KG1 (cell line): ENCODE results near the gene SP3.

ENCODE experiments used
- DNase-seq: peaks from one replicate; lab custom pipeline; 2025; lab: John Stamatoyannopoulos, UW

SP3 gene

GRCh38 chr2:173996766-173997165 lies 31.6 kb upstream of the SP3 start:
- no peak for DNase-seq

- DNase-seq: no peak
Observed at GRCh38 chr2:173993459-173993858, 28.3 kb upstream of the SP3 start.

GRCh38 chr2:173991856-173992588 lies 26.8 kb upstream of the SP3 start:
- no peak for DNase-seq

DNA sequence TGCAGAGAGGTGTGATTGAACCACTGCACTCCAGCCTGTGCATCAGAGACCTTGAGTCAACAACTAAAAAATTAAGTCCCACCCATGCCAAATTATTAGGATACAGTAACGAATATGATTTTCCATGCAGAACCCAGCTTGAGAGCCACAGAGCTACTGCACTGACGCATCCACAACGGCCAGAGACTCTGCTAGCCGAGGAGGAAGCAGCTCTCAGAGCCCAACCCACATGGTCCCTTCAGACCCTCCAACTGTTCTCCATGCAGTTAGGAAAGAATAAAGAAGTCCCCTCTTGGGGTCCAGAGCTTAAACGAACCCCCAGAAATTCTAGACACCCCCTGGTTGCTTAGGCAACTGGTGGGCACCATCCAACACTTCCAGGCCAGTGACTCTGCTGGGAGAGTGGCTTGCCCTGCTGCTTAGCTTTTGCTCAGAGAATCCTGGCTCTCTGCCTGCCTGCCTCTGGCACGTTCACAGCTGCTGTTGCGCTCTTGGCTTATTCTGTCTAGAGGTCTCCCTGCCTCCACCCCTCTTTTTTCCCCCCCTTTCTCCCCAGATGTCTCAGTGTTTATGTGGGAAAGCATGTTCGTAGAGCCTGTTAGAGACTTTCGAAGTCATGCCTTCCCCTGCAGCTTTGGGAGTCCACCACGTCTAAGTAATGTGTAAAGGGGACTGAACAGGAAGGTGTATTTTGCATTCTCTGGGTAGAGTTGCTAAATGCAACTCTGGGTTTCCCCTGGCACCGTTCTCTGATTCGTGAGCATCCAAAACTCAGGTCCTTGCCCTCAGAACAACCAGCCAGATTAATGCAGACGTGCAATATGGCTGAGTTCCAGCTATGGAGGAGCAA lies 26.0 kb upstream of the SP3 start:
- DNase-seq: no peak

DNA sequence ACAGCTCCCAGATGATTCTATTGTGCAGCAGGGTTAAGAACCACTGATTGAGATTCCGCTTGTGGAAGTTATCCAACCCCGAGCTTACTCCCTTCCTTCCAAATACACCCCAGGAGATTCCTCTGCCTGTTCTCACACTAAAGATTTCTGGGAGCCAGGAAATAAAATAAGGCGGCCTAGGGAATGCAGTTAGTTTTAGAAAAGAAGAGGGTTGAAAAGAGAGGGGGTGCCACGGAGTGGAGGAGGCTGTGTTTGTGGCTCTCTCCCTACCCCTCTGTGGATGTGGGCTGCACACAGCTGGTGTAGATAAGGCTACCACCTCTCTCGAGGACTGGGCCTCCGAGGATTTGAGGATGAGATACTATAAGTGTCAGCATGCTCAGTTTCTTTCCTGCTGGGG lies 25.1 kb upstream of the SP3 start:
- no peak for DNase-seq

GRCh38 chr2:173989884-173990215 lies 24.7 kb upstream of the SP3 start:
- no peak for DNase-seq

DNA sequence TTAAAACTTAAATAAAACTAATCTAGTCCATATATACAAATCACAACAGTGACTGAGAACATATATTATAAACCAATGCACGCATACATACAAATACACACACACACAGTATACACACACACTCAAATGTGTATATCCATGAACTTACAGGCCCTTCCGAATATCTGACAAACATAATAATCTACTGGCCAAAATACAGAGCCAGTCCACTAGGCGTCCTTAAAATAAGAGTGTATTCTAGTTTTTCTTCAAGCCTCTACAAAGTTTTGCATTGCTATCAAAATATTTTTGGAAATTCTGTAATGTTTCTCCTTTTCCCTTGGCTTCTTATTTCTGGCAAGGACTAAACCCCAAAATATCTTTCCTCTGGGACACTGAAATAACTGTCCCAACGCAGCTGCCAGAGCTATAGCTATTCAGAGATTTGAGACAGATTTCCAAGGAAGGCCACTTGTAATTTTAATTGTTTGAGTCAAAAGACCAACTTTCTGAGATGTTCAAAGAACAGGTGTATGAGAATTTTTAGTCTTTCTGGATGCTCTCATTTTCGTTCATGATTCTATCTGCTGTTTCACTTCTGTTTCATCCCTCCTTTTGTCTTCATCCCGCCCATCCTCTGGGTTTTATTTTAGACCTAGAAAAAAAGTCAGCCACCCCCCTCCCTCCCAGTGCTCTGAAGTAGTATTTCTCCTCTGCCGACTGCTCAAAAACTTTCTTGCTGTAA lies 24.1 kb upstream of the SP3 start:
- no peak for DNase-seq

DNA sequence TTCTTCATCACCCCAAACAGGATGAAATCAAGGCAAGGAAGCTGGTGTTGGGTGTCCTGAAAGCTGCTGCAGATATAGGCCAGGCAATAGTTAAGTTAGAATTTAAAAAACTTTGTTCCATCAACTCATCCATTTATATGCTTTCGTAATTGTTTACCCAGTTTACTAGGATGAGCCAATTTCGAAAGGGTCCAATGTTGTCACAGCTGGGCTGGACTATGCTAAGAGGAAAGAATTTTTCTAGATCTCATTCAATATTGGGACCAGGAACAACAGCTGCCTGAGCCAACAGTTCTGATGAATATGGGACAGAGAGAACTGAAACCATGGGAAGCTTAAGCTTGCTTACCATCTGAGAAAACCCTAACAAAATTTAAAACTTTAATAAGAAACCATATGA lies 21.6 kb upstream of the SP3 start:
- no peak for DNase-seq

DNA sequence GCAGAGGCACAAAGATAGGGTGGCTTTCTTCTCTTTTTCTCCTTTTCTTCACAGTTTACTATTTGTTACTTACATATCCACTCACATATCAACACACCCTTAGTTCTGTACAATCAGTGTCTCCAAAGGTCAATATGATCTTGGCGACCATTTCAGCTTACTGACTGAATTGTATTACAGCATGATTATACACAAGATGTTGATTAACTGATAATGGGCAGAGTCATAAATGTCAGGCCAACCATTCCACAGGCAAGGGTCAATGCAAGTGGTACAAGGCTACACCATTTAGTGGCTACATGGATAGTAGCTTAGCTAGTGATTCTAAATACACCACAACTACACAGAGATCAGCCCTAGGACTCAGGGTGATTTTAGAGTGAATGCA lies 20.4 kb upstream of the SP3 start:
- DNase-seq: no peak

DNA sequence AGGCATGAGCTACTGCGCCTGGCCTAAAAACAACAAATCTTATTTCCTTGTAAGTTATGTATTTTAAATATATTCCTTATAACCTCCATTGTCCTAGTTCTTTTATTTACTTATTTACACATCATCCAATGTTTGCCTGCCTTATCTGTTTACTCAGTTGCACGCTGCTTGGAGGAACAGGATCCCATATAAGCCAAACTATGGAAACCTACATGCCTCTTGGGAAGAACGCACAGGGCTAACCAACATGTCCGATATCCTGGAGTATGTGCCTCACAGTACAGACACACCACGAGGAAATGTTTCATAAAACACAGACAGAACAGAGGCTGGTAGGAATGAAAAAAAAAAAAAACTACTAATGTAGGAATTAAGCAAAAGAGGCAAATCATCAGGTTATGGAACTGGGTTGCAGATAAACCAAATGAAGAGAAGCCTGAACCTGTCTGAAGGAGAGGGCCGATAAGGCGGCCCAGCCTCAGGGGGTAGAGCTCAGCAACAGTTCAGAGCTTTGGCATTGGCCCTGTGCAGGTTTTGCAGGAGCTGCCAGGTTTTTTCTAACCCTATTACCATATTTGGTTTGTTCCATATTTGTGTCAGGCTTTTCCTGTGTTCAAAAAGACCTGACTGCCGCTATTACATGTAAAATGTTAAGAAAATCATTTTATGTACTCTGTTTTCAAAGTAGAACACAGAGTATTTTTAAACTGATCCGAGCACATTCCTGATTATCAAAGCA lies 19.9 kb upstream of the SP3 start:
- DNase-seq: no peak

DNA sequence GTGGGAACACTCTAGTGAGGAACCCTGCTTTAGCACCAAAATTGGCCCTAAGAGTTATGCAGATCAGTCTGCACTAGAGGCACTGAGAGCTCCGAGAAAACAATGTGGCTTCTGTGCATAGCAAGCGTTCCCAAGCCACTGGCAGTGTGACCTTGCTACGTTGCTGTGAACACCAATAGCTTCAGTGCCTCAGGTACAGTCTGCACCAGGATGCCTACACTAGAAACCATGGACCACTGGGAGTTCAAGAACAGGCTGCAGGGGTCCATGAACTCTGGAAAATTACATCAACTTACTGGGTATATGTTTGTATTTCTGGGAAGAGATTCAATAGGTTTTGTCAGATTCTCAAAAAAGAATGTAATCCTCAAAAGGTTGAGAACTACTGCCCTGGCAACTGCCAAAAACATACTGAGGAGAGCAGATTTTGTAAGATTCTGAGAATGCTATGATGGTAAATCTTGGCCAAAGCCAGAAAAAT lies 18.3 kb upstream of the SP3 start:
- no peak for DNase-seq

DNA sequence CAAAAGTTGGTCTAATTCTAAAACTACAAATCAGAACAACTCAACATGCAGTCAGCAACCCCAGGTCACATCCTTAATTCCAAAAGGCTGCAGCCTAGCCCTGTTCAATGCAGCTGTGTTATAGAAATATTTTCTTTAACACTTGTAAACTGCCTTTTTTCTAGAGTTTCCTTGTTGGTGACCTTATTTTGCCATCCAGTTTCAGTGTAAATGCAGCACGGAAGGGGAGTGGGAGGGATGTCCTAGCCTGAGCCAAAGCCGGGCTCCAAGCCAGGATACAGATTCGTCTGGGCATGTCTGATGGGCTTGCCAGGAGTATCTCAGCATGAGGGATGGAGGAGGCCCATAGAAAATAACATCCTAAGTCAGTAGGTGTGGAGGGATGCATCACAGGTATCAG lies 17.7 kb upstream of the SP3 start:
- DNase-seq: no peak

DNA sequence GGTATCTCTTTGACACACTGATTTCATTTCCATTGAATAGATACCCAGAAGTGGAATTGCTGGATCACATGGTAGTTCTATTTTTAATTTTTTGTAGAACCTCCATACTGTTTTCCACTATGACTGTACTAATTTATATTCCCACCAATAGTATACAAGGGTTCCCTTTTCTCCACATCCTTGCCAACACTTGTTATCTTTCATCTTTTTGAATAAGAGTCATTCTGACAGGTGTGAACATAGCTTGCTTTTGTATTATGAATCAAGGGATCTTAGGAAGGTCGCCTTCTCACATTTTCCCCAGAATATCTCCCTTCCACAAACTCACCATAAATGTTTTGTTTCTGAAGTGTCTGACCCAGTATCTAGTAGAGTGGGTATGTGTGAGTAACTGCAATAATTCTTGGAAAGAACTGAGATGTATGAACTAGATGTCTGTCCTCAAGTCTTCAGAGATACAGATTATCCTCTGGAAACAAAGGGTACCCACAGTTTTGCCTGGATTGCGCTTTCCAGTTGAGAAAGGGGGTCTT lies 17.1 kb upstream of the SP3 start:
- no peak for DNase-seq

- DNase-seq: no peak
Observed at GRCh38 chr2:173981520-173981919, 16.3 kb upstream of the SP3 start.

DNA sequence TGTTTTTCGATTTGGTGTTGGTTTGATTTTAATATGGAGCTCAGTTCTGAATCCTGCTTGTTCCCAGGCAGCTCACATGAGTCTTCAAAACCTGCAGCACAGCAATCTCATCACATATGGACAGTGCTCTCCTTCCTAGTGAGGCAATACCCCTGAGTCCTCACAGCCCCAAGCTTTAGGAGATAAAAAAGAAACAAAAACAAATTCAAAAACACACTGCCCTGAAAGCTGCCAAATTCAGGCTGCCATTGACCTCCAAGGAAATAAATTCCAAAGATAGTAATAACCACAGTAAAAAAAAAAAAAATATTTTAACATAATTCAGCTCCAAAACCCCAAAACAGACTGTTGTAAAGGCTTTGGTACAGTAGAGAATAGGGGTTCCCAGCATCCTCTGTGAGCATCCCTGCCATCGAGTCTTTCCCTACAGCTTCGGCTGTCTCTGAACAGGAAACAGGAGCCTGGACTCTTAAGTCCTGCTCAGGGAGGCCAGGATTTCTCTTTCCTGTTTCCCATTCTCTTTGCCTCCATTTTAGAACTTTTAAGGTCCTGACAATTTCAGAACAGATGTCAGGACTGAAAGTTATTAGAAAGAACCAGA lies 14.7 kb upstream of the SP3 start:
- no peak for DNase-seq

- no peak for DNase-seq
Observed at GRCh38 chr2:173978447-173978846, 13.3 kb upstream of the SP3 start.

DNA sequence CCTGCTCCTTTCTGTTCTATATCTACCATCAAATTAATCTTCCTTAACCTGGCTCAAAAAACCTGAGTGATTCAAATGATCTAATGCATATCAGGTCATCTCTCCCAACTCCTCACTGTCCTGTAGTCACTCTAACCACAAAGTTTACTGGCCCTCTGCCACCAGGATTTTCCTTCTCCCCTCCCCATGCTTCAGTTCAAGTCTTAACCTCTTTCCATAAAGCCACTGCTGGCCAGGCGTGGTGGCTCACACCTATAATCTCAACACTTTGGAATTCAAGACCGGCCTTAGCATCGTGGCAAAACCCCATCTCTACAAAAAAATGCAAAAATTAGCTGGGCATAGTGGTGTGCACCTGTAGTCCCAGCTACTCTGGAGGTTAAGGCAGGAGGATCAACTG lies 7.5 kb upstream of the SP3 start:
- no peak for DNase-seq

DNA sequence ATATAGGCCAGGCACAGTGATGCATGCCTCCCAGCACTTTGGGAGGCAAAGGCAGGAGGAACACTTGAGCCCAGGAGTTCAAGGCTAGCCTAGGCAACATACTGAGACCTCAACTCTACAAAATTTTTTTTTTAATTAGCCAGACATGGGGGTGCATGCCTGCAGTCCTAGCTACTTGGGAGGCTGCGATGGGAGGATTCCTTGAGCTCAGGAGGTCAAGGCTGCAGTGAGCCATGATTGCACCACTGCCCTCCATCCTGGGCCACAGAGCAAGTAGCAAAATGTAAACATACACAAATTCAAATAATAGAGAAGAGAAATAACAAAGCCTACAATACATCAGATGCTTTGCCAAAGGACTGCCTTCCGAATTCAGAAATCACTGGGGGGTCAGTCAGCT lies 7.0 kb upstream of the SP3 start:
- DNase-seq: no peak

DNA sequence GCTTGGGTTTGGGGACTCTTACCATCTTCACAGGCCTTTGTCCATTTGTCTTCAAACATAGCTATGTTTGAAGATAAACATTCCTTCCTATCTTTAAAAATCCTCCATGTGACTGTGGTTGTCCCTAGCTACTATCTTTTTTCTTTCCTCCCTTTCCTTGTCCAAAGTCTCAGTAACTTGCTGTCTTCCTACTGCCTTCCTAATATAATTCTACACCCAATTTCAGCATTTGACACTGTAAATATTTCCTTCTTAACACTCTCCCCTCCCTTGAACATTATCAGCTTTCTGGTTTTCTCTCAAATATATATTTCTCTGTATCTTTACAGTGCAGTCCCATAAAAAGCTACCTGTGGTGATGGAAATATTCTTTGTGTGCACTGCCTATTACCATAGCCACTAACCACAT lies 5.3 kb upstream of the SP3 start:
- DNase-seq: no peak

DNA sequence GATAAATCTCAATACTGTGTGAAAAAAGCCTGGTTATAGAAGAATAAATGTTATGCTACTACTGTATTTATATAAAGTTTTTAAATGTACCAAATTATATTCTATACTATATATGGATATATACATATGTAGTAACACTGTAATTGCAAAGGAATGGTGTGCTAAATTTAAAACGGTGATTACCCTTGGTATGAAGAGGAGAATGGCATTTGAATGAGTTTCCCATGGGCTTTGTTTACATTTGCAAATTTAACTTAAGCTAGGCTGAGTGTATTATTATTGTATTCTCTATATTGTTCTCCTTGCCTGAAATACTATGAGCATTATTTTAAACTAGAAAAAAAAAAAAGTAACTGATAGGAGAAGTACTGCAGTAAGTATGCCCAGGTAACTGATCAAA lies 4.7 kb upstream of the SP3 start:
- no peak for DNase-seq

GRCh38 chr2:173968551-173968950 lies 3.4 kb upstream of the SP3 start:
- DNase-seq: no peak
